Frontal cortex (tissue), 1 donor: ENCODE data around the gene ZNF763. TPM values are rescaled to one million over a fixed set of nuclear protein-coding genes. Genes with fewer than 3 reads are reported as not detected.

Source experiments
- small RNA-seq: library from RNA; depleted of rRNA; stranded (forward); fragments of <200 nt; gene quantifications from one replicate; pipeline ENCODE3, GENCODE V24; 2014
- total RNA-seq: library from RNA; depleted of rRNA; stranded (reverse); fragments of >200 nt; gene quantifications from one replicate; pipeline ENCODE4 v1.2.3, GENCODE V29; 2014

ZNF763 gene
- total RNA-seq, 1 donor from 2014 or later = 4.5 TPM

Small RNA genes within 50 kb of the gene (small RNA-seq; reads per million reads assigned to genes)
- gene RNA5SP464 = not detected
- gene RNA5SP465 = not detected

Other genes starting within 250 kb of the ZNF763 start
- gene ZNF823, start 226.1 kb upstream of the ZNF763 start, total RNA-seq = 26.9 TPM
- gene ZNF441, start 198.0 kb upstream of the ZNF763 start, total RNA-seq = 38.3 TPM
- 17.1 TPM for gene ZNF491, start 166.5 kb upstream of the ZNF763 start, total RNA-seq
- gene ZNF440, start 150.8 kb upstream of the ZNF763 start, total RNA-seq = 21.6 TPM
- 38.3 TPM for gene ZNF439, start 116.3 kb upstream of the ZNF763 start, total RNA-seq
- 17.9 TPM for gene ZNF69, start 77.3 kb upstream of the ZNF763 start, total RNA-seq
- 13.5 TPM for gene ZNF700, start 39.9 kb upstream of the ZNF763 start, total RNA-seq
- gene ZNF433, start 70.6 kb downstream of the ZNF763 start, total RNA-seq = 16.3 TPM
- 0.41 TPM for gene ZNF878, start 87.9 kb downstream of the ZNF763 start, total RNA-seq
- 13.5 TPM for gene ZNF844, start 99.7 kb downstream of the ZNF763 start, total RNA-seq
- gene ZNF20, start 175.3 kb downstream of the ZNF763 start, total RNA-seq = 6.1 TPM
- 29.3 TPM for gene ZNF625, start 191.7 kb downstream of the ZNF763 start, total RNA-seq
- gene ZNF136, start 198.1 kb downstream of the ZNF763 start, total RNA-seq = 25.7 TPM